SK-N-DZ (cell line): ENCODE results near the gene LGR4.
"Not testable (repeated sequence)": the region's sequence is repeated elsewhere in the genome, so short reads cannot be mapped to it uniquely, and the experiment has no call there.

Experiments
- DNase-seq: peaks from one replicate; pipeline ENCODE4 v3.0.0-alpha.2; 2015; ENCODE audit warnings: low spot score

The LGR4 gene

DNA sequence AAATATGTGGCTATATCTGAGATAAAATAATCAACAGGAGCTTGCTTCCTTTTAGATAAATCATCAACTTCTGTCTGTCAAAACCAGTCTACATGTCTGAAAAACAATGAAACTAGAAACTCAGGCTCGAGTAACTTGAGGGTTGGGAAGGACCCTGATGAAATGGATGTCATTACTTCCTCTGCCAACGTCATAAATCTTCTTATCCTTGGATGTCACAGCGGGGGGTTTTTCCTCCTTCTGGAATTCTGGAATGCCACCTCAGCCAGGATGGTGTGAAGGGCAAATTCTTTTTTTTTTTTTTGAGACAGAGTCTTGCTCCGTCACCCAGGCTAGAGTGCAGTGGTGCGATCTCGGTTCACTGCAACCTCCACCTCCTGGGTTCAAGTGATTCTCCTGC lies 13.4 kb downstream of the LGR4 start:
- no peak for DNase-seq

GRCh38 chr11:27458182-27458581 lies 14.4 kb downstream of the LGR4 start:
- no peak for DNase-seq

- DNase-seq = no peak
Measured at GRCh38 chr11:27456795-27457329, 15.7 kb downstream of the LGR4 start.

DNA sequence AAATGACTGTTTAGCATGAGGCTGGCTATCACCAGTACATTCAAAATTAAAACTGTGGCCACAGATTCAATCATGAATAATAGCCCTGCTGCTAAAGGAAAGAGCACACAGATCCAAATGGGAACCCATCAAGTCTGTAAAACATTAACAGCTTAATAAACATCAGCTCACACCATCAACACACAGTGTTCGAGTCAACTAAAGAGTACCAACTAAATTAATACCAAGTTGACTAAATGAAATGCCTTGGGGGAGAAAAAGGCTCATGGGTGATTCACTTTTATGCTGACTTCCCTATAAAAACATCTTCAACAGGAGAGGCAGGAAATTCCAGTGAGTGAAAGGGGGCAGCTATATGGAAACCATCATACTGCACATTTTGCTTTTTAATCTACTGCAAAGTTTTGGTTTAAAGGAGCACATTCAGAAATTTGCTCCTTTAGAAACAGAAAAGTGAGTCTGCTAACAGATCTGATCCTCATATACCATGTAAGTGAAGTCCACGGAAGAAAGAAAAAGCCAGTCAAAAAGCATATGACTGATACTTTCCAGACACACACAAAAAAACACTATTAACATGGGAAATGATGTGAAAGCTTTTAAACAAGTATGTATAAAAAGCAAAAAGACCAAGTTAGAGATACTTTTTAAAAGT lies 16.3 kb downstream of the LGR4 start:
- no peak for DNase-seq

- DNase-seq = no peak
Measured at GRCh38 chr11:27455667-27456066, 16.9 kb downstream of the LGR4 start.

GRCh38 chr11:27453701-27454100 lies 18.9 kb downstream of the LGR4 start:
- no peak for DNase-seq

DNA sequence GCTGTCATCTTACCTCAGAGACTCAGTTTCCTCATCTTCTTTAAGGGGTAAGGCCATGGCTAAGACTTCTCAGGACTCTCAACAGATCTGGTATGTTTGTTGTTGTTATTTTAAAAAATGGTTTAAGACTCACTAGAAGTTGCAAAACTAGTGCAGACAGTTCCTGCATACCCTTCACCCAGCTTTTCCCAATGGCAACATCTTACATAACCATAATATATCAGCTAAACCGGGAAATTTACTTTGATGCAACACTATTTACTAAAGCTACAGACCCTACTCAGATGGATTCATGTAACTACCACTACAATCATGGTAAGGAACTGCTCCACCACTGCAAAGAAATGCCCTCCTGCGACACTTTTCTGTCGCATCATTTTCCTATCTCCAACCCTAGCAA lies 20.4 kb downstream of the LGR4 start:
- DNase-seq = no peak

DNA sequence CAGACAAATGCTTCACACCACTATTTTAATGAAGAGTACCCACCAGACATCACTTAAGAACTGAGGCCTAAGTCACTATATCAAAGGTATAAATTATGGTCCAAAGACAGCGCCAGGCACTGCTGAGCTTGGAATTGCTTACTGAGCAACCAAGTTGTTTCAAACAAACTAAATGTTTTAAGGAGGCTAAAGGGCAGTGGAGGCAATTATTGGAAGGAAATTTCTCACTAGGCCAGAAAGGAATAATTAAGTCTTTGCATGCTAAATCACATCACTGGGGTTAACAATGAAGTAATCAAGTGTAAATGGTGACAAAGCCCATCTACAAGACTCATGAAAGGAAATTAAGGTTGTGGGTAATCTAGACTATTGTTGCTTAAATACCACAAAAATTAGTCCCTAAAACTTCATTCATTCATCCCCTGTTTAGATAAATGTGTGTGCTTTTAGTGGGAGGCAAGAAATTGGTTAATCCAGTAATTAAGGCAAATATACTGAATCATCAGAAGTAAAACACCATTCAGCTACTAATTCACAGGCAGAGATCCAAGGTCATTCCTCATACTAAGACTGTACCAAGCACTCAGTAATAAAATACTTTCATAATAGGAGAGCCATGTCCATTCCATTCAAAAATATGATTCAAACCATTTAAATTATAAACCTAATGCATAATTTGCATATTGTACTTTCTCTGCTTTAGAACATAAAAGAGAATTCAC lies 21.2 kb downstream of the LGR4 start:
- no peak for DNase-seq

DNA sequence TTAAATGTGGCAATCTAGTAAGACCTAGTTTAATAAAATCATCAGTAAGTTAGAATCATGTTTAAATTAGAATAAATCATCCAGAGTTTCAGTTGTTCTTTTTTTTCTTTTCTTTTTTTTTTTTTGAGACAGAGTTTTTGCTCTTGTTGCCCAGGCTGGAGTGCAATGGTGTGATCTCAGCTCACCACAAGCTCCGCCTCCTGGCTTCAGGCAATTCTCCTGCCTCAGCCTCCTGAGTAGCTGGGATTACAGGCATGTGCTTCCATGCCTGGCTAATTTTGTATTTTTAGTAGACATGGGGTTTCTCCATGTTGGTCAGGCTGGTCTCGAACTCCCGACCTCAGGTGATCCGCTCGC lies 24.4 kb downstream of the LGR4 start:
- DNase-seq = not testable (repeated sequence)

DNA sequence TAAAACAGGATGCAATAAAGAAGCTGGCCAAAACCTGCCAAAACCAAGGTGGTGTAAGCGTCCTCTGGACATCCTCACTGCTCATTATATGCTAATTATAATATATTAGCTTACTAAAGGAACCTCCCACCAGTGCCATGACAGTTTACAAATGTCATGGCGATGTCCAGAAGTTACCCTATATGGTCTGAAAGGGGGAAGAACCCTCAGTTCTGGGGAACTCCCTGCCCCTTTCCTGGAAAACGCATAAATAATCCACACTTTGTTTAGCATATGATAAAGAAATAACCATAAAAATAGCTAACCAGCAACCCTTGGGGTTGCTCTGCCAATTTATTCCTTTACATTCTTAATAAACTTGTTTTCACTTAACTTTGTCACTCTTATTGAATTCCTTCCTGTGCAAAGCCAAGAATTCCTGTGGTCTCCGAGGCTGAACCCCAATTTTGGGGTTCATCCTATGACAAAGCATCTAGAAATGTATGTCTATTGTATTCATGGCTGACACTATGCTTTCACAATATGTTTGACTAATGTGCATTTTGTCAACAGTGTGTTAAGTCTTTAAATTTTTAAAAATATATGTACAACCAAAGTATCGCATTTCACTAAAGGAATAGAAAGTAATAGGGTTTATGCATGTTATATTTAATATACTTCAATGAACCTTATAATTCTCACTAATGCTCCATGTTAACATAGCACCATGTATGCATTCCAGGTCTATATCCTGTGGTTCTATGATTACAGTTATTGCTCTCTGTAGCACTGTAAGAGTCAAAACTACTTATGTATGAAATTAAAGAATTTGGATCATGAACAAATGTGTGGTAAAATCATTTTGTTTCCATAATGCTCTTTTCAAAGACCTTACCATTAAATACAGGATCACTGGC lies 25.1 kb downstream of the LGR4 start:
- DNase-seq = no peak

GRCh38 chr11:27445625-27446024 lies 27.0 kb downstream of the LGR4 start:
- no peak for DNase-seq

- no peak for DNase-seq
Measured at GRCh38 chr11:27444801-27445215, 27.8 kb downstream of the LGR4 start.

GRCh38 chr11:27443746-27444507 lies 28.7 kb downstream of the LGR4 start:
- no peak for DNase-seq

GRCh38 chr11:27443227-27443626 lies 29.4 kb downstream of the LGR4 start:
- DNase-seq = no peak

DNA sequence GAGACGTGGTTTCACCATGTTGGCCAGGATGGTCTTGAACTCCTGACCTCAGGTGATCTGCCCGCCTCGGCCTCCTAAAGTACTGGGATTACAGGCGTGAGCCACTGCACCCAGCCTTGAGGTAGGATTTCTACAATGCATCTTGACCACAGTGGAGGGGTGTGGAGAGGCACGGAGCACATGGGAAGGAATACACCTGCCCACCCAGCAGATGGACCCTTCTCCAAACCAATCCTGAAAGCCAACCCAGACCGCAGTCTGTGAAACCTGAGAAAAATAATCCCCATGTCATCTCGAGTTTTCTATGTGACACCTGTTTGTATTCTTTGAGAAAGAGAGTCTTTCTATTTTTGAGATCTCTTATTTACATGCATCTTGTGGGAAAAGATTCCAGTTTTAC lies 32.5 kb downstream of the LGR4 start:
- DNase-seq = no peak

DNA sequence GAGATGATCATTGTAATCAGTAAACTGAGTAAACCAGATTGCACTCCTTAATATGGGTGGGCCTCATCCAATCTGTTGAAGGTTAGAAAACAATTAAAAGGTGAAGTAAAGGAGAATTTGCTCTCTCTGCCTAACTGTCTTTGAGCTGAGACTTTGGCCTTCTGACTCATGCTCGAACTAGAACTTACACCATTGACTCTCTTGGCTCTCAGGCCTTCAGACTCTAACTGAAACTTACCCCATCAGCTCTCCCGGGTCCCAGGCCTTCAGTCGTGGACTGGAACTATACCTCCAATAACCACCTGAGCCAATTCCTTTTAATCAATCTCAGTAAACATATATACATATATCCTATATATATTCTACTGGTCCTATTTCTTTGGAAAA lies 34.0 kb downstream of the LGR4 start:
- DNase-seq = no peak

DNA sequence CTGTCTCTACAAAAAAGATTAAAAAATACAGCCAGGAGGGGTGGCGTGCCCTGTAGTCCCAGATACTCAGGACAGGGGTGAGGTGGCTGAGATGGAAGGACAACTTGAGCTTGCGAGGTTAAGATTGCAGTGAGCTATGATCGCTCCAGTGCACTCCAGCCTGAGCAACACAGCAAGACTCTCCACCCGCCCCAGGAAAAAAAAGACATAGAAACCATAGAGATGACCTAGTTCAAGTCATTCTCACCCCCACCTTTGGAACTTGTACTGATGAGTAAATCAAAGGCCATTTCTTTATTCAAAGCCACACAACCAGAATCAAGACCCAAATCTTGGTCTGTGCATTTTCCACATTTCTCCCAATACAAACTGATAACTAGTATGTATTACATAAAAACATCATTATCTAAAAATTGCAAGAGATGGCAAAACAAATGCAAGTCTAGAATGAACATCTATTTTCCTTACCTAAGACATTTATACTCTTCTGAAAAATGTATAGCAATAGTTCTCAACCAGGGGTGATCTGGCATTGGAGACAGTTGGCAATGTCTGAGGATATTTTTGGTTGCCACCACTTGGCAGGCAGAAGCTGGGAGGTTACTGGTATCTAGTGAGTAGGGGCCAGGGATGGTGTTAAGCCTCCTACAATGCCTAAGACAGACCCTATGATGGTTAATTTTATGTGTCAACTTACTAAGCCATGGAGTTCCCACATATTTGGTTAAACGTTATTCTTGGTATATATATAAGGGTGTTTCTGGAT lies 34.6 kb downstream of the LGR4 start:
- DNase-seq = no peak

DNA sequence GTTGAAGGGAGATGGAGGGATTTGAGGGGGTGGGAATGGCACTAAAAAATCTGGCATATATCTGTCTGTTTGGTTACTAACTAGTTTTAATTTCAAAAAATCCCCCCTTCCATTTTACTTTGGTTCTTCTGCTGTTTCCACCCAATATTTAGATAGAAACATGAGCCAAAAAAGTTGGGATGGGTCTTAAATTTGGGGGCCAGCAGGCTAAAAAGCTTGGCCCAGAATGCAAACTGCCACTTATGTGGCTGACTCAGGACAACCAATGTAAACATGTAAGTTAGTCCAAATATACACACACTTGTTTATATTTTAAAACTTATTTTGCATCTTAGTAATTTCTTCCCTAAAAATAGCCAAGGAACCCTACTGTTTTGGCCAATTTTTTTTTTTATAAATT lies 35.7 kb downstream of the LGR4 start:
- DNase-seq = no peak

DNA sequence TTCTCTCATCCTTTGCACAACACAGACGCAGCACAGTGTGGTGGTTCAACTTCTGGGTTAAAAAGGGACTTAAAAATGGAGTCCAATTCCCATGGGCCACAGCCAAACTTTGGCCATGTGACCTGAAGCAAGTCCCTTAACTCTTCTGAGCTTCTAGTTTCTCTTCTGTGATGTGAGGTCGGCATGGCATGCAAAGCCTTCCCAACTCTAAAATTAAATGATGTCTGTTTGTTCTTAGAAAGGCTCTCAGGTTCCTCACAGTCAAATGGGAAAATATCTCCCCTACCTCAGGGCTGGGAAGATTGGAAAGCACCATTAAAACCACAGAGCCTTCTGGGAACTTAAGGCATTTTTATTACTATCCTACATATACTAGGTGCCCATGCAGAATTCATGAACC lies 38.8 kb downstream of the LGR4 start:
- DNase-seq = no peak

GRCh38 chr11:27431808-27432207 lies 40.8 kb downstream of the LGR4 start:
- DNase-seq = no peak
